Testis (tissue), 3 donors: ENCODE measurements around the gene CRYBB1. TPM values are rescaled to one million over a fixed set of nuclear protein-coding genes. Genes with fewer than 3 reads are reported as not detected.

Experiments
- DNase-seq: peaks from one replicate; pipeline ENCODE4 v3.0.0-alpha.2; 2019
- H3K27ac ChIP-seq, 2 donors: fragments of 200-600 bp; sonication (generic); one replicate each; pipeline ENCODE4 v1.5.1; 2019
- H3K27me3 ChIP-seq: fragments of 200-600 bp; sonication (generic); one replicate; pipeline ENCODE4 v1.5.1; 2019
- H3K36me3 ChIP-seq: fragments of 200-600 bp; sonication (generic); one replicate; pipeline ENCODE4 v1.5.1; 2017; ENCODE audit warnings: low read depth; ENCODE audit errors: missing control alignments
- H3K4me1 ChIP-seq: fragments of 200-600 bp; sonication (generic); one replicate; pipeline ENCODE4 v1.5.1; 2019
- H3K4me3 ChIP-seq, 2 donors: fragments of 200-600 bp; sonication (generic); one replicate each; pipeline ENCODE4 v1.5.1; 2017 to 2019
- H3K9me3 ChIP-seq: fragments of 200-600 bp; sonication (generic); one replicate; pipeline ENCODE4 v1.5.1; 2017
- CTCF ChIP-seq, 3 experiments: fragments of 450-650 bp in 2 of 3; fragments of 200-600 bp in 1 of 3; sonication (generic) in 1 of 3; IDR thresholded peaks; one replicate each; pipeline ENCODE4 v1.5.1; 2016 to 2019; ENCODE audit warnings: antibody characterized with exemption in 3 of 3, mild to moderate bottlenecking in 2 of 3, moderate library complexity in 1 of 3
- POLR2A ChIP-seq: fragments of 450-650 bp; IDR thresholded peaks from one replicate; pipeline ENCODE4 v1.6.1; 2017; ENCODE audit warnings: antibody characterized with exemption, mild to moderate bottlenecking, moderate library complexity
- WGBS, 2 donors: methylation state at CpG; one replicate each; pipeline ENCODE4 v1.1.5; 2018; 5-methylcytosine and 5-hydroxymethylcytosine counted together
- intact Hi-C: fragments of 100-400 bp; cut with DNase I; formaldehyde crosslinking; loops from one replicate; pipeline ENCODE4 v1.15.1; 2023; ENCODE audit warnings: low total_unique reads
- polyA plus RNA-seq: library from polyadenylated mRNA; stranded (reverse); fragments of 350-450 nt; fragmentation: Illumina TruSeq; extraction: RNeasy Lipid Tissue Mini Kit (QIAGEN cat#74804); gene quantifications from one replicate; pipeline ENCODE4 v1.2.3, GENCODE V29; 2014; ENCODE audit warnings: low read depth, low replicate concordance; ENCODE audit not compliant: insufficient read depth
- total RNA-seq, 2 donors: library from RNA; depleted of rRNA; stranded (reverse); fragments of >200 nt; gene quantifications; one replicate each; pipeline ENCODE4 v1.2.3, GENCODE V29; 2016

Gene CRYBB1
- total and polyA plus RNA-seq, 3 donors from 2014 or later = 0.80 TPM; not detected in 2

- DNase-seq = no peak
- Histone ChIP-seq H3K4me3 (no peak overlapping the region), H3K36me3 (no peaks in the 10 kb centered on the region), H3K27me3 (no peaks in the 10 kb centered on the region), H3K27ac (no peak overlapping the region), H3K4me1 (no peaks in the 10 kb centered on the region), H3K9me3 (no peaks in the 10 kb centered on the region)
- no peak for TF ChIP-seq POLR2A
- no peak for TF ChIP-seq CTCF (IDR thresholded peaks at IDR 0.05)
- intact Hi-C loops = no loop called here
- 84 to 87% methylated on average over 4 of the region's 4 CpGs for WGBS, 2 donors
These were observed 25.4 kb downstream of the CRYBB1 start for GRCh38 chr22:26592421-26592891.

- WGBS, 2 donors = 3 to 4% methylated on average over 9 to 13 of the region's 72 CpGs
- no peaks in the 10 kb centered on the region for H3K36me3 ChIP-seq
- no peaks in the 10 kb centered on the region for H3K27me3 ChIP-seq
- peak; percentile 64 for TF ChIP-seq POLR2A
- no peak for TF ChIP-seq CTCF (IDR thresholded peaks at IDR 0.05)
- peak within 1 kb of the TSS; percentile 87 to 89 for H3K4me3 ChIP-seq
- H3K9me3 ChIP-seq = no peaks in the 10 kb centered on the region
- H3K4me1 ChIP-seq = peaks cover 10% of the 10 kb centered on the region
- intact Hi-C loops = no loop called here
- peak within 1 kb of the TSS; percentile 84 to 88 for H3K27ac ChIP-seq
- DNase-seq = peak; percentile 86
These were observed 27.7 kb downstream of the CRYBB1 start, which contains the start of gene TPST2 for GRCh38 chr22:26589845-26590736. TPST2 (minus strand) TSS chr22:26590132; CDS start chr22:26541630, 48,502 bp downstream.

- no peak for TF ChIP-seq POLR2A
- TF ChIP-seq CTCF (IDR thresholded peaks at IDR 0.05) = no peak
- intact Hi-C loops = no loop called here
- Histone ChIP-seq H3K27me3 (no peaks in the 10 kb centered on the region), H3K27ac (peak overlapping the region; percentile 84 to 88), H3K36me3 (no peaks in the 10 kb centered on the region), H3K4me1 (peaks cover 10% of the 10 kb centered on the region), H3K9me3 (no peaks in the 10 kb centered on the region), H3K4me3 (peak overlapping the region; percentile 87 to 89)
- peak; percentile 38 for DNase-seq
- WGBS, 2 donors = 0 to 1% methylated on average over 25 to 28 of the region's 44 CpGs
These were observed 28.4 kb downstream of the CRYBB1 start for GRCh38 chr22:26589367-26589844.

GRCh38 chr22:26588729-26589366 lies 29.0 kb downstream of the CRYBB1 start:
- H3K4me1 ChIP-seq = peaks cover 15% of the 10 kb centered on the region
- TF ChIP-seq POLR2A = no peak
- no peak for TF ChIP-seq CTCF (IDR thresholded peaks at IDR 0.05)
- H3K27ac ChIP-seq = peak overlapping the region; percentile 84 to 88
- no peaks in the 10 kb centered on the region for H3K36me3 ChIP-seq
- H3K27me3 ChIP-seq = no peaks in the 10 kb centered on the region
- peak overlapping the region; percentile 87 to 89 for H3K4me3 ChIP-seq
- intact Hi-C loops = no loop called here
- 47 to 60% methylated on average over 11 to 14 of the region's 14 CpGs for WGBS, 2 donors
- no peak for DNase-seq
- no peaks in the 10 kb centered on the region for H3K9me3 ChIP-seq
